NK-92 treated with Interleukin-12 subunit alpha and Interleukin-12 subunit beta, amount 100 ng/mL, for 24 hours (cell line): ENCODE results near the gene UBE2U.
"Not testable (repeated sequence)": the region's sequence is repeated elsewhere in the genome, so short reads cannot be mapped to it uniquely, and the experiment has no call there.

ENCODE experiments used
- DNase-seq: peaks from one replicate; lab custom pipeline; 2025; lab: John Stamatoyannopoulos, UW

Gene UBE2U

GRCh38 chr1:64194168-64195080, 9.0 kb upstream of the UBE2U start:
- DNase-seq, result no peak

- DNase-seq, result no peak
Observed at GRCh38 chr1:64195081-64195395, 8.4 kb upstream of the UBE2U start.

- no peak for DNase-seq
Observed at GRCh38 chr1:64196074-64196870, 7.2 kb upstream of the UBE2U start.

- no peak for DNase-seq
Observed at GRCh38 chr1:64197076-64197475, 6.3 kb upstream of the UBE2U start.

GRCh38 chr1:64199154-64199553, 4.3 kb upstream of the UBE2U start:
- no peak for DNase-seq

- no peak for DNase-seq
Observed at GRCh38 chr1:64200064-64200463, 3.4 kb upstream of the UBE2U start.

- DNase-seq, result no peak
Observed at GRCh38 chr1:64209221-64209620, 5.8 kb downstream of the UBE2U start.

- no peak for DNase-seq
Observed at GRCh38 chr1:64212031-64212430, 8.6 kb downstream of the UBE2U start.

- no peak for DNase-seq
Observed at GRCh38 chr1:64215576-64215975, 12.2 kb downstream of the UBE2U start.

- DNase-seq, result no peak
Observed at GRCh38 chr1:64220241-64220640, 16.8 kb downstream of the UBE2U start.

- DNase-seq, result no peak
Observed at GRCh38 chr1:64223329-64224151, 20.1 kb downstream of the UBE2U start.

- DNase-seq, result not testable (repeated sequence)
Observed at GRCh38 chr1:64224236-64224635, 20.8 kb downstream of the UBE2U start.

- no peak for DNase-seq
Observed at GRCh38 chr1:64228167-64228957, 24.9 kb downstream of the UBE2U start.

GRCh38 chr1:64229307-64229706, 25.9 kb downstream of the UBE2U start:
- no peak for DNase-seq

- no peak for DNase-seq
Observed at GRCh38 chr1:64231153-64231552, 27.7 kb downstream of the UBE2U start.

GRCh38 chr1:64231654-64232053, 28.2 kb downstream of the UBE2U start:
- no peak for DNase-seq

GRCh38 chr1:64234714-64235113, 31.3 kb downstream of the UBE2U start:
- DNase-seq, result no peak

GRCh38 chr1:64235181-64235580, 31.8 kb downstream of the UBE2U start:
- no peak for DNase-seq

GRCh38 chr1:64235910-64236309, 32.5 kb downstream of the UBE2U start:
- no peak for DNase-seq

GRCh38 chr1:64236541-64236954, 33.1 kb downstream of the UBE2U start:
- DNase-seq, result no peak

- not testable (repeated sequence) for DNase-seq
Observed at GRCh38 chr1:64239519-64239918, 36.1 kb downstream of the UBE2U start.

GRCh38 chr1:64240206-64240605, 36.8 kb downstream of the UBE2U start:
- no peak for DNase-seq
